ENCODE results near the gene ATAD3B. TPM values are rescaled to one million over a fixed set of nuclear protein-coding genes. Genes with fewer than 3 reads are reported as not detected.

Gene ATAD3B
- total and polyA plus RNA-seq, 12 donors, result 5.3 to 33.3 (median 7.1) TPM

DNA sequence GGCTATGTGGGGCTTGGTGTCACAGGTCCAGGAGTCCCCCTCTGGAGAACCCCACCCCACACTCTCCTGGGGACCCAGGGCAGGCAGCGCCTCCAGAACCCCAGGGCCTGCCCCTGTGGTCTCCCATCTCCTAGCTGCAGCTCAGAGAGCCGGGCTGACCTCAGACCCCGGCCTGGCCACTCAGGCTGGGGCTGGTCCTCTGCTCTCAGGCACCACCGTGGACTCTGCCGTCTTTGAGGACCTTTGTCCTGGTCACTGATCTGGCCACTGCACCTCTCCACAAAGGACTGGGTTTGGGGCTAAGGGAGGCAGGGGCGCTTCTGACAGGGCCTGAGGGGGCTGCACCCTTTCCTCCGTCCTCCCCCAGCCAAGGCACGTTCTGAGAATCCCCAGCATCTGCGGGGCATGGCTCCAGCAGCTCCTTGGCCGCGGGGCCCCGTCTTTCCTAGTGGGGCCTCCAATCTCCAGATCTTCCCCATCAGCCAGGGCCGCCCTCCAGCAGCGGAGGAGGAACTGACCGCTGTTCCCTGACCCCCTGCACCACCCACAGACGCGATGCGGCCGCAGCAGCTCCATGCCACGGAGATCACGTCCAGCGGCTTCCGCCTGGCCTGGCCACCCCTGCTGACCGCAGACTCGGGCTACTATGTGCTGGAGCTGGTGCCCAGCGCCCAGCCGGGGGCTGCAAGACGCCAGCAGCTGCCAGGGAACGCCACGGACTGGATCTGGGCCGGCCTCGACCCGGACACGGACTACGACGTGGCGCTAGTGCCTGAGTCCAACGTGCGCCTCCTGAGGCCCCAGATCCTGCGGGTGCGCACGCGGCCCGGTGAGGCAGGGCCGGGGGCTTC lies 32.8 kb upstream of the ATAD3B start:
- 88 to 92% methylated on average over 45 of the region's 45 CpGs for WGBS, 2 donors
- Histone ChIP-seq H3K4me1 (peaks cover 23 to 54% (median 39%) of the 10 kb centered on the region in 9 donors), H3K27ac (no peak overlapping the region), H3K4me3 (no peak overlapping the region), H3K27me3 (peaks cover 0 to 40% (median 9%) of the 10 kb centered on the region in 7 donors), H3K36me3 (peaks cover 0 to 9% (median 0%) of the 10 kb centered on the region in 9 donors), H3K9me3 (no peaks in the 10 kb centered on the region)
- no peak for DNase-seq
- intact Hi-C loops (cut with DNase I), result loop anchor here in 2 of 10 donors (5.0 to 10.0 kb wide), 2 partner anchors 36 to 66 kb away; no protein-coding TSS in a partner anchor
- TF ChIP-seq, protein P1, sequence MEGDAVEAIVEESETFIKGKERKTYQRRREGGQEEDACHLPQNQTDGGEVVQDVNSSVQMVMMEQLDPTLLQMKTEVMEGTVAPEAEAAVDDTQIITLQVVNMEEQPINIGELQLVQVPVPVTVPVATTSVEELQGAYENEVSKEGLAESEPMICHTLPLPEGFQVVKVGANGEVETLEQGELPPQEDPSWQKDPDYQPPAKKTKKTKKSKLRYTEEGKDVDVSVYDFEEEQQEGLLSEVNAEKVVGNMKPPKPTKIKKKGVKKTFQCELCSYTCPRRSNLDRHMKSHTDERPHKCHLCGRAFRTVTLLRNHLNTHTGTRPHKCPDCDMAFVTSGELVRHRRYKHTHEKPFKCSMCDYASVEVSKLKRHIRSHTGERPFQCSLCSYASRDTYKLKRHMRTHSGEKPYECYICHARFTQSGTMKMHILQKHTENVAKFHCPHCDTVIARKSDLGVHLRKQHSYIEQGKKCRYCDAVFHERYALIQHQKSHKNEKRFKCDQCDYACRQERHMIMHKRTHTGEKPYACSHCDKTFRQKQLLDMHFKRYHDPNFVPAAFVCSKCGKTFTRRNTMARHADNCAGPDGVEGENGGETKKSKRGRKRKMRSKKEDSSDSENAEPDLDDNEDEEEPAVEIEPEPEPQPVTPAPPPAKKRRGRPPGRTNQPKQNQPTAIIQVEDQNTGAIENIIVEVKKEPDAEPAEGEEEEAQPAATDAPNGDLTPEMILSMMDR (IDR thresholded peaks at IDR 0.05), result no peak
- ATAC-seq, result no peak

DNA sequence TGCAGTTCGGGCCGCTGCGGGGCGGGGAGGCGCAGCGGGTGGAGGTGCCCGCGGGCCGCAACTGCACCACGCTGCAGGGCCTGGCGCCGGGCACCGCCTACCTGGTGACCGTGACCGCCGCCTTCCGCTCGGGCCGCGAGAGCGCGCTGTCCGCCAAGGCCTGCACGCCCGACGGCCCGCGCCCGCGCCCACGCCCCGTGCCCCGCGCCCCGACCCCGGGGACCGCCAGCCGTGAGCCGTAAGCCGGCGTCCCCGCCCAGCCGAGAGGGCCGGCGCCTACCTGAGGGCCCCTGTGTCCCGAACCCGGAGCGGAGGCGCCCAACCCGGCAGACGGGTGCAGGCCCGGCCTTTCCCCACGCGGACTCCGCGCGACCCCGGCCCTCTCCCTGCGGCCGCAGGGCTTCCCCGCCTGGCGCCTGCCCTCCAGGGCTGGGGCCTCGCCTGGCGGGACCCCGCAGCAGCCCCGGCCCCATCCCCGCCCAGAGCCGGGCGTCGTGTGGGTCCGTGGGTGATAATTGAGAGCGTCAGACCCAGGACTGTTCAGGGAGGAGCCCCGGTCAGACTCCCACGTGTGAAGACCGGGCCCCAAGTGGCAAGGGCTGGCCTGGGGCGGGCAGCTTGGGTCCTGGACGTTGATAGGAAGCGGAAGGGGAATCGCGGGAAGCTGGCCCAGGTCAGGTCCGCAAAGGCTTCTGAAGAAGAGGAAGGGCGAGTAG lies 31.9 kb upstream of the ATAD3B start:
- ATAC-seq (no peak), DNase-seq (no peak)
- TF ChIP-seq, protein P1 (IDR thresholded peaks at IDR 0.05), result no peak
- peaks cover 14 to 44% (median 31%) of the 10 kb centered on the region in 9 donors for H3K4me1 ChIP-seq
- no peaks in the 10 kb centered on the region for H3K9me3 ChIP-seq
- H3K27ac ChIP-seq, result no peak overlapping the region
- peaks cover 0 to 30% (median 9%) of the 10 kb centered on the region in 7 donors for H3K27me3 ChIP-seq
- peaks cover 0 to 9% (median 0%) of the 10 kb centered on the region in 9 donors for H3K36me3 ChIP-seq
- 75 to 83% methylated on average over 67 to 82 of the region's 82 CpGs for WGBS, 2 donors
- intact Hi-C loops (cut with DNase I), result loop anchor here in 4 of 10 donors (5.0 to 10.0 kb wide), 4 partner anchors 32 to 65 kb away; partner anchors contain the start of genes MRPL20 (in 2 of the 4) and CCNL2 (in 1 of the 4)
- H3K4me3 ChIP-seq, result no peak overlapping the region

DNA sequence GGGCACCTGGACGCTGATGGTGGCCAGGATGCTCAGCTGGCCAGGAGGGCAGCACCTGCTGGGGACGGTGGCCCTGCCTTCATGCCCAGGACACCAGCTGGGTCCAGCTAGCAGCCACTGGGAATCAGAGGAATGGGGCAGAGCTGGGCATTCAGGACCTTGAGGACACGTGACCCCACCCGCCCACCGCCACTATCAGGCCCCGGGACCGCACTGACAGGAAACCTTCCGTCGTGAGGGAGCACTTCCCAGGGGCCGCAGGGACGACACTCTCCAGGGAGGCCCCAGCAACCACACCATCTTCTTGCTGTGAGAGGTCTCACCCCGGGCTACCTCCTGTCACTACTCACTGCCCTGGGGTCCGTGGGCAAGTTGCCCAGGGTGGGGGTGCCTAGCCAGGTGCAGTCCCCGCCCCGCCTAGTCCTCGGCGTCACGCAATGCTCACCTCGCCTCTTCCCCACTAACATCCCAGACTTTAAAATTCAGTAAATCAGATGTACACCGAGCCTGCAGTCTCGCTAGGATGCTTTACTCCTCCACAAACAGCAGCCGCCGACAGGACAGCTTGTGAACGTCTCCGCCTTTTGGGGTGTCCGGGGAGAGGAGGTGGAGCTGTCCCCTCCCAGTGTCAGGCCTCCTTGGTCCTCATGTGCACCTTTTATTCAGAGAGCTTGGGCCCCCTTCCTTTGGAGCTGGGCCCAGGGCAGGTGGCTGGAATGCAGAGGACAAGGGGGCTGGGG lies 31.1 kb upstream of the ATAD3B start:
- DNase-seq (no peak), ATAC-seq (no peak)
- 70 to 74% methylated on average over 25 to 26 of the region's 26 CpGs for WGBS, 2 donors
- peak overlapping the region in 1 of 10 donors; percentile 21 for H3K4me3 ChIP-seq
- H3K27ac ChIP-seq, result no peak overlapping the region
- TF ChIP-seq, protein P1 (IDR thresholded peaks at IDR 0.05), result no peak
- H3K9me3 ChIP-seq, result no peaks in the 10 kb centered on the region
- peaks cover 11 to 37% (median 24%) of the 10 kb centered on the region in 9 donors for H3K4me1 ChIP-seq
- peaks cover 0 to 9% (median 0%) of the 10 kb centered on the region in 9 donors for H3K36me3 ChIP-seq
- H3K27me3 ChIP-seq, result peaks cover 0 to 28% (median 9%) of the 10 kb centered on the region in 7 donors
- intact Hi-C loops (cut with DNase I), result loop anchor here in 3 of 10 donors (5.0 kb wide), 2 partner anchors 33 to 43 kb away; partner anchors contain the start of genes MRPL20 (in 2 of the 3) and CCNL2 (in 1 of the 3)
